HFFc6 (cell line): ENCODE results near the gene KIF12. TPM values are rescaled to one million over a fixed set of nuclear protein-coding genes. Genes with fewer than 3 reads are reported as not detected.

Experiments used
- DNase-seq: peaks from one replicate; pipeline ENCODE4 v3.0.0-alpha.2; 2018
- H3K27ac Mint-ChIP-seq: 2 replicates; pipeline ENCODE4 v1.8.0; 2020; ENCODE audit warnings: mild to moderate bottlenecking, mixed read lengths
- H3K27me3 Mint-ChIP-seq: 2 replicates; pipeline ENCODE4 v1.8.0; 2021; ENCODE audit warnings: mild to moderate bottlenecking, moderate library complexity, mixed read lengths; ENCODE audit not compliant: insufficient read depth
- H3K36me3 Mint-ChIP-seq: 2 replicates; pipeline ENCODE4 v1.8.0; 2021; ENCODE audit warnings: low read depth, mixed read lengths
- H3K4me1 Mint-ChIP-seq: 2 replicates; pipeline ENCODE4 v1.8.0; 2020; ENCODE audit warnings: low read depth, mixed read lengths
- H3K4me3 Mint-ChIP-seq: 2 replicates; pipeline ENCODE4 v1.8.0; 2020; ENCODE audit warnings: mild to moderate bottlenecking, moderate library complexity, mixed read lengths
- H3K9me3 Mint-ChIP-seq: 2 replicates; pipeline ENCODE4 v1.8.0; 2020; ENCODE audit warnings: mild to moderate bottlenecking, mixed read lengths
- total RNA-seq, 6 experiments: library from RNA; stranded (reverse); fragmentation: NEBNext Ultra II Directional; extraction: Animal tissue kit (Norgen Biotek cat#: 25700); gene quantifications; 2 replicates in 1 of 6; 3 replicates in 5 of 6; pipeline ENCODE4 v1.2.3, GENCODE V29; 2021
- TF ChIP-seq, protein P1 (sequence below): fragments of 200-600 bp; sonication (generic); IDR thresholded peaks from 2 replicates; pipeline ENCODE4 v1.5.0; 2021; ENCODE audit warnings: antibody characterized with exemption, mild to moderate bottlenecking

Gene KIF12
- total RNA-seq, 6 experiments from 2014 or later, result not detected

DNA sequence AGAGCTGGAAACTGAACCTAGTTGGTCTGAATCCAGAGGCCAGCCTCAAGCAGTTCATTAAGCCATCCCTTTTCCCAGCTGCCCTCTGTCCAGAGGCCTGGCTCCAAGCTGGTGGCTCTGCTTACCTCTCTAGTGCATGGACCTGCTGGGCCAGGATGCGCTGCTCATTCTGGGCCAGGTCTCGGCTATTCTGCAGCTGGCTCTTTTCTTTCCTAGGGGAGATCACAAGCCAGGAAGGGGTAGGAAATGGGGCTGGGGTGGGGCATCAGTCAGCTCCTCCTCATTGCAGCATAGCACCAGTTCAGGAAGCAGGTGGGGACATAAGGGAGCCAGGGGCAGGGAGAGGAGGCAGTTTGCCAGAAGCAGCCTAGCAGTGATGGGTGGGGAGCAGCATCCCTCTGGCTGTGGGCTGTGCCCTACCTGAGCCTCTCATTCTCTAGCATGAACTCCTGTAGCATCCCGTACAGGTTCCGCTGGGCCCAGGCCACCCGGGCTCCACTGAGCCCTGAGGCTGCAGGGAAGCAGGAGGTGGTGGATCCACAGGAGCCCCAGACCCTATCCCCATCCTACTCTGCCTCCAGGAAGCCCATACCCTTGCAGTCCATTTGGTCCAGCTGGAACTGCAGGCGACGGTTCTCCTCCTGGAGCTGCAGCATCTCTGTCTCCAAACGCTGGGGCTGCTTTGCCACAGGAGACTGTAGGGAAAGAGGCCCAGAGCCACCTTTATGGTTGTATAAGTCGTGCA, 5.2 kb downstream of the KIF12 start:
- H3K27me3 Mint-ChIP-seq, result peaks cover 21% of the 10 kb centered on the region
- no peak overlapping the region for H3K27ac Mint-ChIP-seq
- H3K4me3 Mint-ChIP-seq, result no peak overlapping the region
- no peak for DNase-seq
- no peaks in the 10 kb centered on the region for H3K36me3 Mint-ChIP-seq
- H3K9me3 Mint-ChIP-seq, result no peaks in the 10 kb centered on the region
- H3K4me1 Mint-ChIP-seq, result no peaks in the 10 kb centered on the region
- TF ChIP-seq, protein P1, sequence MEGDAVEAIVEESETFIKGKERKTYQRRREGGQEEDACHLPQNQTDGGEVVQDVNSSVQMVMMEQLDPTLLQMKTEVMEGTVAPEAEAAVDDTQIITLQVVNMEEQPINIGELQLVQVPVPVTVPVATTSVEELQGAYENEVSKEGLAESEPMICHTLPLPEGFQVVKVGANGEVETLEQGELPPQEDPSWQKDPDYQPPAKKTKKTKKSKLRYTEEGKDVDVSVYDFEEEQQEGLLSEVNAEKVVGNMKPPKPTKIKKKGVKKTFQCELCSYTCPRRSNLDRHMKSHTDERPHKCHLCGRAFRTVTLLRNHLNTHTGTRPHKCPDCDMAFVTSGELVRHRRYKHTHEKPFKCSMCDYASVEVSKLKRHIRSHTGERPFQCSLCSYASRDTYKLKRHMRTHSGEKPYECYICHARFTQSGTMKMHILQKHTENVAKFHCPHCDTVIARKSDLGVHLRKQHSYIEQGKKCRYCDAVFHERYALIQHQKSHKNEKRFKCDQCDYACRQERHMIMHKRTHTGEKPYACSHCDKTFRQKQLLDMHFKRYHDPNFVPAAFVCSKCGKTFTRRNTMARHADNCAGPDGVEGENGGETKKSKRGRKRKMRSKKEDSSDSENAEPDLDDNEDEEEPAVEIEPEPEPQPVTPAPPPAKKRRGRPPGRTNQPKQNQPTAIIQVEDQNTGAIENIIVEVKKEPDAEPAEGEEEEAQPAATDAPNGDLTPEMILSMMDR, result no peak

- H3K4me1 Mint-ChIP-seq, result no peaks in the 10 kb centered on the region
- TF ChIP-seq, protein P1, result no peak
- H3K27ac Mint-ChIP-seq, result no peak overlapping the region
- H3K4me3 Mint-ChIP-seq, result no peak overlapping the region
- peaks cover 26% of the 10 kb centered on the region for H3K27me3 Mint-ChIP-seq
- H3K36me3 Mint-ChIP-seq, result no peaks in the 10 kb centered on the region
- DNase-seq, result no peak
- no peaks in the 10 kb centered on the region for H3K9me3 Mint-ChIP-seq
These were observed 6.0 kb downstream of the KIF12 start for GRCh38 chr9:114093031-114093471.

- DNase-seq, result no peak
- H3K4me1 Mint-ChIP-seq, result no peaks in the 10 kb centered on the region
- TF ChIP-seq, protein P1, result no peak
- no peaks in the 10 kb centered on the region for H3K36me3 Mint-ChIP-seq
- H3K9me3 Mint-ChIP-seq, result no peaks in the 10 kb centered on the region
- no peak overlapping the region for H3K27ac Mint-ChIP-seq
- no peak overlapping the region for H3K4me3 Mint-ChIP-seq
- peaks cover 25% of the 10 kb centered on the region for H3K27me3 Mint-ChIP-seq
These were observed 6.8 kb downstream of the KIF12 start for GRCh38 chr9:114092336-114092735.

DNA sequence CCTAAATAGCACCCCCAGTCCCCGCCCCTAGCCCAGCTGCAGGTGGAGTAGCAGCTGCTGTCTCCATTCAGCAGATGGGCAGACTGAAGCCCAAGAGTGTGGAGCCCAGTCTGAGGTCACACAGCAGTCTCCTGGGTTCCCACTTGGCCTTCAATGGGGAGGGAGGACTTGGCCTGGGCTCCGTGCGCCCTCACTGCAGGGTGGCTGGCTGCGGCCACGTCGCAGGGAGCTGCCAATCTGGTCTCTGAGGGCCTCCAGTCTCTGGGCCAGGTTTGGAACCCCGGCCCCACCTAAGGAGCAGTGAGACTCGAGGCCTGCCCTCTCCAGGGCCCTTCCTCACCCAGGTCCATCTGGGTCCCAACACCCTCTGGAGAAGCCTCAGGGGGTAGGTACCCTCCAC, 7.4 kb downstream of the KIF12 start:
- DNase-seq, result no peak
- no peaks in the 10 kb centered on the region for H3K9me3 Mint-ChIP-seq
- no peaks in the 10 kb centered on the region for H3K4me1 Mint-ChIP-seq
- H3K27ac Mint-ChIP-seq, result no peak overlapping the region
- H3K27me3 Mint-ChIP-seq, result peaks cover 26% of the 10 kb centered on the region
- H3K4me3 Mint-ChIP-seq, result no peak overlapping the region
- H3K36me3 Mint-ChIP-seq, result no peaks in the 10 kb centered on the region
- TF ChIP-seq, protein P1, result no peak

- no peaks in the 10 kb centered on the region for H3K9me3 Mint-ChIP-seq
- no peak overlapping the region for H3K27ac Mint-ChIP-seq
- H3K36me3 Mint-ChIP-seq, result no peaks in the 10 kb centered on the region
- H3K27me3 Mint-ChIP-seq, result peaks cover 25% of the 10 kb centered on the region
- DNase-seq, result no peak
- H3K4me1 Mint-ChIP-seq, result peaks cover 5% of the 10 kb centered on the region; the same call in 1 of the 2 replicates
- no peak overlapping the region for H3K4me3 Mint-ChIP-seq
- TF ChIP-seq, protein P1, result no peak
These were observed 8.3 kb downstream of the KIF12 start for GRCh38 chr9:114090798-114091197.
